GM12874 (cell line): ENCODE data around the gene FHOD3.

Experiments used
- CTCF ChIP-seq: IDR thresholded peaks from 2 replicates; pipeline ENCODE4 v1.5.1; 2011; ENCODE audit warnings: low read depth, mild to moderate bottlenecking, control low read depth, low read length, moderate library complexity; ENCODE audit not compliant: insufficient read depth

Gene FHOD3

GRCh38 chr18:36625386-36625785 lies 327.9 kb downstream of the FHOD3 start:
- TF ChIP-seq CTCF, result no peak

DNA sequence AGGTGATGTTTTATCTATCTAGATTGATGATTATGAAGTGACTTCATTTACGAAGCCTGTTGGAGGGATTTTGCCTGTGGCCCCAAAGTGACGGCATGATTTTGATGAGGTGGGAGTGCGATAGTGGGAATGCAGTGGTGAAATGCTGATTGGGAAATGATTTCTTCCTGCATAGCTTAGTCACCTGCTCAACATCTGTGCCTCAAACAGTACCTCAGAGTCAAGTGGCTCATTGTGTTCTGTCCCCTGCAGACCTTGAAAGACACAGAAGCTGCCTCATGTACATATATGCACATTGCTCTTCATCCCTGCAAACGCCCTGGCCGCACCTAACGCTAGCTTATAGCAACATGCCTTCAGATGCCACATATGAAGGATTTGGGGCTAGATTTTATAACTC lies 330.1 kb downstream of the FHOD3 start:
- no peak for TF ChIP-seq CTCF

DNA sequence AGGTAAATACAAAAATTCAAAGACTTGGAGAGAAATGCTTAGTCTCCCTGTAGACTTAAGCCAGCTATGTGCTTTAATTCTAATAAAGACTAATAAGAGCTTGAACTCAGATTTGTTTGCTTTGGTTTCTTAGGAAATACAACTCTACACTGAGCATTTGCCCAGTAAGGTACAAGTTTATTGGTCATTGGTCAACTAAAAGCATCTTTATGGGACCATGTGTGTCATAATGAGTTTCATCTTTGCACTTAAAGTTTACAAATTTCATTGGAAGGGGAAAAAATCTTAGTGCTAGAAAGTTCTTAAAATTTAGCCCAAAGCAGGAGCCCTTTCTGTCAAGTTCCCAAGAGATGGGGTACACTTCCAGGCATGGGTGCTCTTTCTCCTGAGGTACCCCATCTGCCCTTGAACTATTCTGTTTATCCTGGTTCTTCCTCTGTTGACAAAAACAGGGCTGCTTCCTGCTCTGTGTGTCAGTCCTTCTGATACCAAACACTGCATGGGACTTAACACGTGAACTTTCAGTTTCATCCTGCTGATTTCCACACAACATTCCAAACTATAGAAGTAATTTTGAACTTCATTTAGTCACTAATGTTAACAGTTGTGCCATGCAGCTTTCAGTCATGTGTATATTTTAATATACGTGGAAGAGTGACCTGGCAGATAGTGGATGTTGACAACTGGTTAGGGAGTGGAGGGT lies 331.1 kb downstream of the FHOD3 start:
- TF ChIP-seq CTCF, result no peak

DNA sequence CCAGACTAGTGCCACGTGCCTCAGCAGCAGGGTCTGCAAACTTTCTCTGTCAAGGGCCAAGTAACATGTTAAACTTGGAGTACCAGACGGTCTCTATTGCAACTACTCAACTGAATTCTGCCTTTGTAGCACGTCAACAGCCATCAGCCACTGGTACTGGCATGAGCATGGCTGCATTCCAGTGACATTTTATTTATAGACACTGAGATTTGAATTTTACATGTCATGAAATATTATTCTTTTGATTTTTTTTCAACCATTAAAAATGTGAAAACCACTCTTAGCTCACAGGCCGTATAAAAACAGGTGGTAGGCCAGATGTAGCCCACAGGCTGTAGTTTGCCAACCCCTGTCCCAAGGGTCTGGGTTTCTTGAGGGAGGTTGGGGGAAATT lies 331.6 kb downstream of the FHOD3 start:
- no peak for TF ChIP-seq CTCF

DNA sequence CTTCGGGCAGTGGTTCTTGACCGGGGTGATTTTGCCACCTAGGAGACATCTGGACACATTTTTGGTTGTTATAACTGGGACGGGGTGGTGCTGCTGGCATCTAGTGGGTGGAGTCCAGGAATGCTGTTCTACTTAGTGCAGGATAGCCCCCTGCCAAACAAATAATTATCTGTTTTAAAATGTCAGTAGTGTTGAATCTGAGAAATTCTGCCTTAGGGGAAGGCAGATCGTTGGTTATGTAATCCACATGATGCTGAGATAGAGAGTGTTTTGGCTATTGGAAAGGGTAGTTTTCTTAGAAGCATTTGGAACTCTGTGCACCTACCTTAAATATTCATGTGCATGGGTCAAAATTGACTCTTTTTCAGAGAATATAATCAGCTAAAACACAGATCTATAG lies 332.3 kb downstream of the FHOD3 start:
- TF ChIP-seq CTCF, result no peak

DNA sequence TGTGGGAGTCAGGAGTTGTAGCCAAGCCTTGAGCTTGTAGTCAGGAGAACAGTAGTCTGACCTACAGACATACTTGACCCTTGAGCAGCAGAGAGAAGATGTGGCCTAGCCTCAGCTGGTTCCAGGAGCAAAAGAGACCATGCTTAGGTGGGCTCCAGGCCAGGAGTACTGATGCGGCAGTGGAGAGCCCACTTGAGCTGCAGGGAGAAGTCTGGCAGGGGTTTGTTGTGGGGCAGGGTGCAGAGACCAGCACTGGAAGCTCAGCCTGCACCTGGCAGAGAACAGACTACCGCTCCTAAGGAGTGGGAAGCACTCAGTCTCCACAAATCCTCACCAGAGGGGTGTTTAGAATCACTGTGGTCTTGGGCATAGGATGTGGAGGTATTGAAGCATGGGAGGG lies 333.4 kb downstream of the FHOD3 start:
- no peak for TF ChIP-seq CTCF

DNA sequence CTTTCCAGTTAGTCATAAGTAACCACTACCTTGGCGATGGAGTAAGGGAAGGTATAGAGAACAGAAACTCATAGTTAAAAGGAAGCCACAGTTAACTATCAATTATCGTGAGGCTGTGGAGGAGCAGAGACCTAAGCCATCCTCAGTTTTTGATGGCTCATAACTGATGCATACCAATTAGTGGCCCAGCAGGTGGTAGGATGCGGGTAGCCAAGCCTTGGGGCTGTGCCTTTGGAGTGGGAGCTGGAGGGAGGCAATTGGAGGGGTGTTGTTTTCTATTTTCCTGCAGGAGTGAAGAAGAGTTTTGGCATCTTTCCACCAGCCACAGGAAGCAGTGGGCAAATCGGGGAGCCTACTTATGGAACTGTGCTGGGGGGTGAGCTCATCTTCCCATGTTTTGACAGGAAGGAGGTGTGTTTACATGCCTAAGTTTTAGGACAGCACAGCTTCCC lies 336.5 kb downstream of the FHOD3 start:
- no peak for TF ChIP-seq CTCF
